B cell (primary cell): ENCODE results near the gene IFNW1.

ENCODE experiments used
- EZH2 ChIP-seq: IDR thresholded peaks from 2 replicates; pipeline ENCODE4 v1.6.1; 2012; ENCODE audit warnings: borderline replicate concordance, low read depth, mild to moderate bottlenecking, moderate library complexity, low read length; ENCODE audit not compliant: insufficient read depth, poor library complexity, severe bottlenecking
- TF ChIP-seq, protein P1 (sequence below): fragments of 200-600 bp; IDR thresholded peaks from one replicate; pipeline ENCODE4 v1.8.0; 2022; ENCODE audit warnings: antibody characterized with exemption, mild to moderate bottlenecking

DNA sequence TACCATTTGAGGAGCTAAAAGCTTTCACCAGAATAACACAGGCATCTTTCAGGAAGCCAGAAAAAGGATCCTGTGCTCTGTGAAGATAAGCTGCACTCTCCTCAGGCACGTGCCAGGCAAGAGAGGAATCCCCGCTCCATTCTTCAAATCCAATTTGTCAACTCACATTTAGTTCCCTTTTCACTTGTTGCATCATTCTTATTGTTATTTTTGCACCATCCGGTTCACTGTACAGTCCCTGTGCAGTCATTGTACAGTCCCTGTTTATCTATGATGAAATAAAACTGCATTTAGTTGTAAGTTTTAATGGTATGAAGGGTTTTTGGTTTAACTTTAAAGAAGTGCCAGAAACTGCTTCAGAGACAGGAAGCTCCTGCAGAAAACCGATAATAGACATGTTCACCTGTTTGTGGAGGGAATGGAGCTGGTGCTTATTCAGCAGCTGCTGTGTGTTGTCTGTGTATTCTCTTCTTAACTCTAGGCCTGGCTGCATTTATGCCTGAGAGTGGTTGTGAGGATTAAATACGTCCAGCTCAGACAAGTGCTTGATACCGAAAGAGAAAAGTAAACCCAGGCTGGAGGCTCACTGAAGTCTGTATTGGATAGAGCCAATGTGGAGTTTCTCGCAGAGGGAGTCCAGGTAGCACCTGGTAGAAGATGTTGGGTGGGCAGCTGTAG, 22.4 kb downstream of the IFNW1 start:
- TF ChIP-seq, protein P1, sequence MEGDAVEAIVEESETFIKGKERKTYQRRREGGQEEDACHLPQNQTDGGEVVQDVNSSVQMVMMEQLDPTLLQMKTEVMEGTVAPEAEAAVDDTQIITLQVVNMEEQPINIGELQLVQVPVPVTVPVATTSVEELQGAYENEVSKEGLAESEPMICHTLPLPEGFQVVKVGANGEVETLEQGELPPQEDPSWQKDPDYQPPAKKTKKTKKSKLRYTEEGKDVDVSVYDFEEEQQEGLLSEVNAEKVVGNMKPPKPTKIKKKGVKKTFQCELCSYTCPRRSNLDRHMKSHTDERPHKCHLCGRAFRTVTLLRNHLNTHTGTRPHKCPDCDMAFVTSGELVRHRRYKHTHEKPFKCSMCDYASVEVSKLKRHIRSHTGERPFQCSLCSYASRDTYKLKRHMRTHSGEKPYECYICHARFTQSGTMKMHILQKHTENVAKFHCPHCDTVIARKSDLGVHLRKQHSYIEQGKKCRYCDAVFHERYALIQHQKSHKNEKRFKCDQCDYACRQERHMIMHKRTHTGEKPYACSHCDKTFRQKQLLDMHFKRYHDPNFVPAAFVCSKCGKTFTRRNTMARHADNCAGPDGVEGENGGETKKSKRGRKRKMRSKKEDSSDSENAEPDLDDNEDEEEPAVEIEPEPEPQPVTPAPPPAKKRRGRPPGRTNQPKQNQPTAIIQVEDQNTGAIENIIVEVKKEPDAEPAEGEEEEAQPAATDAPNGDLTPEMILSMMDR: no peak
- TF ChIP-seq EZH2: no peak
